ENCODE results near the gene EFNA5.

EFNA5 gene

GRCh38 chr5:107601076-107601475 is 69.7 kb downstream of the EFNA5 start:
- no peak for DNase-seq

- DNase-seq: no peak
Measured at GRCh38 chr5:107598958-107599357, 71.8 kb downstream of the EFNA5 start.

GRCh38 chr5:107597803-107598202 is 72.9 kb downstream of the EFNA5 start:
- DNase-seq: no peak

GRCh38 chr5:107597247-107597646 is 73.5 kb downstream of the EFNA5 start:
- no peak for DNase-seq

- DNase-seq: no peak
Measured at GRCh38 chr5:107594253-107595045, 76.3 kb downstream of the EFNA5 start.

- no peak for DNase-seq
Measured at GRCh38 chr5:107593009-107593408, 77.7 kb downstream of the EFNA5 start.

GRCh38 chr5:107592515-107592914 is 78.2 kb downstream of the EFNA5 start:
- no peak for DNase-seq

GRCh38 chr5:107590686-107591085 is 80.1 kb downstream of the EFNA5 start:
- no peak for DNase-seq

GRCh38 chr5:107589520-107590193 is 81.1 kb downstream of the EFNA5 start:
- no peak for DNase-seq

GRCh38 chr5:107582625-107583024 is 88.1 kb downstream of the EFNA5 start:
- no peak for DNase-seq

GRCh38 chr5:107580889-107581820 is 89.6 kb downstream of the EFNA5 start:
- no peak for DNase-seq

GRCh38 chr5:107578051-107578635 is 92.6 kb downstream of the EFNA5 start:
- no peak for DNase-seq

GRCh38 chr5:107577394-107577950 is 93.3 kb downstream of the EFNA5 start:
- DNase-seq: no peak

GRCh38 chr5:107576736-107577393 is 93.9 kb downstream of the EFNA5 start:
- DNase-seq: no peak

- DNase-seq: no peak
Measured at GRCh38 chr5:107576155-107576554, 94.6 kb downstream of the EFNA5 start.

GRCh38 chr5:107574287-107574686 is 96.5 kb downstream of the EFNA5 start:
- DNase-seq: no peak

- no peak for DNase-seq
Measured at GRCh38 chr5:107572715-107573368, 97.9 kb downstream of the EFNA5 start.

- peak; percentile 91 for DNase-seq
Measured at GRCh38 chr5:107571621-107572536, 98.9 kb downstream of the EFNA5 start.

- no peak for DNase-seq
Measured at GRCh38 chr5:107570805-107571531, 99.8 kb downstream of the EFNA5 start.

- DNase-seq: no peak
Measured at GRCh38 chr5:107570181-107570580, 100.6 kb downstream of the EFNA5 start.
